NCI-H82 (cell line): ENCODE measurements around the gene SLC8A3.

ENCODE experiments used
- DNase-seq: peaks from one replicate; lab custom pipeline; 2025; lab: John Stamatoyannopoulos, UW

The SLC8A3 gene

DNA sequence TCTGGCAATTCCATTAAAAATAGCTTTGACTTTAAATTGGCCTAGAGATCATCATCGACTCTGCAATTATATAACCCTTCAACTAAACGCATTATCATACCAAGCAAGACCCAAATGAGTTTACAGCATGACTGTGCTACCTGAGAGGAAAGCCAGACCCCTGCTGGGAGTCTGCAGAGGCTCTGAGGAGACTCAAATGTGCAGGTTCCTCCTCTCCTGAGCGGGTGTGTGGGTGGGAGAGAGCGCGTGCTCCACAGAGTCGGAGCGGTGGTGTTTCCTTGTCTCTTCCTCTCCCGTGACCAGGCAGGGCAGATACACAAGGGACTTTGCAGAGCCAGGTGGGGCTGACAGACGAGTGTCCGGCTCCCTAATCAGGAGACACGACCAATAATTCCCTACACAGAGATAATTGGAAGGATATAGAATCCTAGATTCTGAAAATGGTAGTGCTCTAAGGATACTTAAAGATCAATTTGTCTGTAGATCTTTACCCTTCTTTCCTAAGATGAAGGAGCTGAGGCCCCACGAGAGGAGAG, 74.1 kb downstream of the SLC8A3 start:
- DNase-seq = no peak

- DNase-seq = no peak
Observed at GRCh38 chr14:70113211-70113610, 75.5 kb downstream of the SLC8A3 start.

GRCh38 chr14:70108419-70108818, 80.3 kb downstream of the SLC8A3 start:
- DNase-seq = no peak

DNA sequence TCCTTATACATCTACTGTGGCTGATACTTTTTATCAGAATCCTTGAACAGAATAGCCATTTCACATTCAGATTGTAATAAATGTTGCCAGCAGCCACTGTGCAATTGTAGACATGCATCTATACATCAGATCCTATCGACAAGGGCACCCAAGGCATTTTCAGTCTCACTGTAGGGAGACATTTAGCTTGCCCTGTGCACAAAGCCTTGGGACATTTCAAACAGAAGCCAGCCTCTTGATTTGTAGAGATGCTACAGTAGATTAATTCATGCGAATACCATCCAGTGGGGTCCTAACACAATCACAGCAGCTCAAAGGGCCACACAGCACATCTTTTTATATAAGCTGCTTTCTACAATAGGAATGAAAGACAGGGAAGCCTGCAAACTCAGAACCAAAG, 81.4 kb downstream of the SLC8A3 start:
- DNase-seq = no peak

DNA sequence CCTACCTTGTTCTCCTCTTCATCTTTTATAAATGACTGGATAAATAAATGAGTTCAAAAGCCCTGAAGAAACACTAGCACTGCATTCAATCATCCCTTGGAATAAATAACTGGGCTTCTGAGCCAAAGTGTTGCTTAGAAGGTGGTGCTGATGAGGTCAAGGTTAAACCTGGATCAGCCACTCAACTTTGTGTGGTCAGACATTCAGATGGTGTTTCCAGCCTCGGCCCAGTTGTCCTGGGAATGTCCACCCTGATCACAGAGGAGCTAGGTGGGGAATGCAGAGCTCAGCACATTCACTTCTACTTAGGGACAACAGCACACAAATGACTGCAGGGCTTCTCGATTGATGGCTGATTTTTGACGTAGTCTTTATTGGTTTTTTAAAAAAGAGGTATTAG, 88.7 kb downstream of the SLC8A3 start:
- DNase-seq = no peak

GRCh38 chr14:70098250-70098809, 90.4 kb downstream of the SLC8A3 start:
- DNase-seq = no peak

- peak; percentile 24 for DNase-seq
Observed at GRCh38 chr14:70097576-70098249, 91.0 kb downstream of the SLC8A3 start.

DNA sequence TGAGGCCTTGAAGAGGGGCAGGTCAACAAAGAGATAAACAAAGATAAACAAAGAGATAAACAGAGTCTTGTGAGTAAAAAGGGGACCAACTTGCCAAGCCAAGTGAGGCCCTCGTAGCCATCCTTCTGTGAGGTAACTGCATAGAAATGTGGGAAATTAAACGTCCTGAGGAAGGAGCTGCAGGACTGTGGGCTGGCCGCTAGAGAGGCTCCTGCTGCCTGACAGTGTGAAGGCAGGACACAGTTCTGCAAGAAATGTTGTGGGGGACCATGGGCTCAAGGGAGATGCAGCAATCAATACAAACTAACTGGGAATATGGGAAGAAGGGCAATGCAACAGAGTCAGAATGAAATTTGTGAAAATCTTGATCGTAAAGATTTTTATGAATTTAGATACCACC, 91.9 kb downstream of the SLC8A3 start:
- DNase-seq = peak; percentile 44

GRCh38 chr14:70094631-70095030, 94.1 kb downstream of the SLC8A3 start:
- DNase-seq = no peak

- no peak for DNase-seq
Observed at GRCh38 chr14:70094106-70094505, 94.6 kb downstream of the SLC8A3 start.

- DNase-seq = no peak
Observed at GRCh38 chr14:70093156-70093555, 95.6 kb downstream of the SLC8A3 start.

- no peak for DNase-seq
Observed at GRCh38 chr14:70087380-70087697, 101.4 kb downstream of the SLC8A3 start.

DNA sequence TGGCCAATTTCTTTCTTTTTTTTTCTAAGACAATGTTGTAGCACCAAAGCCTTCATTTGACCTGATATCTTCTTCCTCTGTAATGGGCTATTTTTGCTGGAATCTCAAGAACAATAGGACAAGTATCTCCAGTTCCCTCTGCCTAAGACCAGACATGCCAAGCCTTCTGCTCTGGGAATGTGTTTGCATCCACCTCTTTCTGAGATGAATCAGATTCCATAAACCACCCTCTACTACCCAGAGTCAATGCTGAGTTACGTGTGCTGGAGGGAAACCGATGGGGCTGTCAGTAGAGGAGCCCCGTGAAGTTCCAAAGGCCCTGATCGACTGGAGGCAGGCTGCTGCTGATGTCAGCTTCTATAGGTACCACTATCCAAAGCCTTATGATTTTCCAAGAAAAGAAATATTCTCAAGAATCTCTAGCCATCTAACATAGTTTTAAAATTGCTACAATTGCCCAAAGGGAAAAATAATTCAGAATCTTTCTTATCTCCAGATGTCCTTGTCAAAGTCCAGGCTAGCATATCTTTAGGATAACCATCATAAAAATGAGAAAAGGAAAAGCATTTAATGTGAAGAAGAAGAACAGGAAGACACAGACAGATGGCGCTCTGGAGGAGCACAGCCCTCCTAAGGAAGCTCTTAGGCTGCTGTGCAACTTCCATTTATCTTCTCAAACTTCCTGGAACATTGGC, 101.9 kb downstream of the SLC8A3 start:
- peak; percentile 57 for DNase-seq

GRCh38 chr14:70084226-70084625, 104.5 kb downstream of the SLC8A3 start:
- no peak for DNase-seq

GRCh38 chr14:70082394-70082793, 106.4 kb downstream of the SLC8A3 start:
- no peak for DNase-seq

DNA sequence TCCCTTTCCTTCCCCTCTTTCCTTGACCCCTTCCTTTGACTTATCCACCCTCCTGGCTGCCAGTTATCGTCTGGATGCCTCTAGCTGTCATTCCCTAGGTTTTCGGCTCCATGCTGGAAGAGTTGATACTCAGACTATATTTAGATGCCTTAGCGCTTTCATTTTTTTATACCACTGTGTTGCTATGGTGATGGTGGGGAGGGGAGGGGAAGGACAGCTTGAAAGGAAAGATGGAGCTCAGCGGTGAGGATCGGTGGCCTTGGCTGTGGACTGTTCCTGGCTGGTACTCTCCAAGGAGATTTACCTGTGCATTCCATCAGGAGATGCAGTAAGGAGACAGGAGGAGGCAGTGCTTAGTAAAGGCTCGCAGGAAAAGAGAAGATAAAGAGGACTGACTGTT, 108.7 kb downstream of the SLC8A3 start:
- DNase-seq = no peak

- DNase-seq = no peak
Observed at GRCh38 chr14:70078329-70078728, 110.4 kb downstream of the SLC8A3 start.

DNA sequence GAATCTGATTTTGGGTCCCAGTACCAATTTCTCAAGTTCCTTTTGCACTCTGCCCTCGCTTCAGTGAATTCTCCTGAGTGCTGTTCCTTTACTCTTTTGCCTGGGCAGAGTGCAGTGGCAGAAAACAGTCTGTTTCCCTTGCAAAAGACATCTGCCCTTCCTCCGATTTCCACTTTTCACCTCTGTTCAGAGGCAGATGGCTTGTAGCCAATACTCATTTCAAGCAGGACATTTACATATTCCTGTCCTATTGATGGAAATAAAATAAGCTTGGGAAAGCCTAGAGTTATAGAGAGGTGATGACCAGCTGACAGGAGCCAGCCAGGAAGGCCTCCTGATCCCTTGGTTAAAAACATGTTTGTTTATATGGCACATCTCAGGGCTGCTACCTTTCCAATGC, 111.0 kb downstream of the SLC8A3 start:
- DNase-seq = no peak

GRCh38 chr14:70077005-70077404, 111.7 kb downstream of the SLC8A3 start:
- no peak for DNase-seq

DNA sequence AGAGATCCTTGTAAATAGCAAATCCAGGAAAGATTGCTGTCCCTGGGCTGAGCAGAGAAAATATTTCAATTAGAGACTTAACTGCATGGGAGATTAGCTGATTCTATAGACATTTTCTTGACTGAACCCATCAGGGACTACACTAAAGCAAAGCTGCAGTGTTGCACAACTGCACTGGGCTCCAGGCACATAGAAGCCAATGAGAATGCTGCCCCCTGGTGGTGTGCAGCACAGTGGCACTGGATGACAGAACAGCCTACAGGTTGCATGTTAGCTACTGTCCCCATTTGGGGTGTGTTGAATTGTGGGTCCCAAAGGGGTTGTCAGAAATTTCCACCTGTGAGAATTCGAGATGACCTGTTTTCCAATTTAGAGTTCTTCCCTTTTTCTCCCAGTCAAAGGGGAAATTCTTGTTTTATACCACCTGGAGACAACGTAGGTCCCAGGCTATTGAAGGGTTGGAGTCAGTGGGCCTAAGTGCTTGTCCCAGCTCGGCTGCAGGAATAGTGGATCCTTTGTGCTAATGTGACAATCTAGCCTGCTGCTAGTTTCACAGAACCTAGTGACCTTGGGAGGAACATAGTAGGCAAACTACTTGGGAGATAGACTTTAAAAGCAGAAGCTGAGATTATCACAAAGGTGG, 114.7 kb downstream of the SLC8A3 start:
- DNase-seq = peak; percentile 74

GRCh38 chr14:70069186-70069585, 119.6 kb downstream of the SLC8A3 start:
- no peak for DNase-seq

GRCh38 chr14:70067810-70068209, 120.9 kb downstream of the SLC8A3 start:
- no peak for DNase-seq
